IMR-90 (cell line): ENCODE data around the gene IL1B. TPM values are rescaled to one million over a fixed set of nuclear protein-coding genes. Genes with fewer than 3 reads are reported as not detected.

ENCODE experiments used
- ATAC-seq: fragments of 200-7000 bp; cut with Tn5 transposase; 2 replicates; pipeline ENCODE4 v1.9.1; 2020; ENCODE audit warnings: low read depth, mild to moderate bottlenecking, moderate library complexity
- BruUV-seq: library from RNA; stranded (reverse); fragments of 400-500 nt; replicated peaks from 2 replicates; lab custom pipeline; 2021; lab: Mats Ljungman, UMichigan
- CTCF ChIA-PET: fragments of 300-600 bp; formaldehyde crosslinking; extraction: SDS; loops from one replicate; lab custom pipeline; 2021; ENCODE audit warnings: antibody characterized with exemption; lab: Yijun Ruan, JAX
- POLR2A ChIA-PET: fragments of 300-600 bp; sonication (Branson Sonifier 250); formaldehyde crosslinking; loops from one replicate; lab custom pipeline; 2022; ENCODE audit warnings: antibody characterized with exemption; ENCODE audit not compliant: unreplicated experiment; lab: Charles Lee
- DNase-seq: peaks from one replicate; pipeline ENCODE4 v3.0.0; 2013
- H2AFZ ChIP-seq: replicated peaks from 2 replicates; pipeline ENCODE3; 2013; ENCODE audit warnings: low read length, mild to moderate bottlenecking; ENCODE audit not compliant: poor library complexity
- H2AK5ac ChIP-seq: 2 replicates; pipeline ENCODE4 v1.6.1; 2013; ENCODE audit warnings: low read depth, low read length, inconsistent platforms
- H2AK9ac ChIP-seq: replicated peaks from 2 replicates; pipeline ENCODE3; 2013; ENCODE audit warnings: mild to moderate bottlenecking, low read depth, low read length, moderate library complexity; ENCODE audit not compliant: poor library complexity
- H2BK120ac ChIP-seq: 2 replicates; pipeline ENCODE4 v1.6.1; 2013; ENCODE audit warnings: low read depth, low read length, inconsistent platforms
- H2BK15ac ChIP-seq: 3 replicates; pipeline ENCODE4 v1.6.1; 2013; ENCODE audit warnings: low read depth, low read length, inconsistent platforms
- H2BK20ac ChIP-seq: 2 replicates; pipeline ENCODE4 v1.6.1; 2013; ENCODE audit warnings: low read depth, mild to moderate bottlenecking, inconsistent platforms, low read length, moderate library complexity
- H2BK5ac ChIP-seq: 2 replicates; pipeline ENCODE4 v1.6.1; 2013; ENCODE audit warnings: mild to moderate bottlenecking, low read depth, low read length, inconsistent platforms; ENCODE audit not compliant: poor library complexity, severe bottlenecking
- H3K14ac ChIP-seq: replicated peaks from 2 replicates; pipeline ENCODE4 v1.6.1; 2013; ENCODE audit warnings: low read depth, low read length, inconsistent platforms
- H3K18ac ChIP-seq: 2 replicates; pipeline ENCODE4 v1.6.1; 2013; ENCODE audit warnings: low read depth, low read length, control low read depth
- H3K23ac ChIP-seq: 2 replicates; pipeline ENCODE4 v1.6.1; 2013; ENCODE audit warnings: low read depth, low read length, inconsistent platforms
- H3K27ac ChIP-seq: 2 replicates; pipeline ENCODE4 v1.5.1; 2013; ENCODE audit warnings: mild to moderate bottlenecking, control low read depth, low read length; ENCODE audit not compliant: insufficient read depth
- H3K27me3 ChIP-seq: 2 replicates; pipeline ENCODE4 v1.6.1; 2013; ENCODE audit warnings: low read length; ENCODE audit not compliant: control insufficient read depth, insufficient read depth
- H3K36me3 ChIP-seq: 2 replicates; pipeline ENCODE4 v1.6.1; 2013; ENCODE audit warnings: low read length, mixed read lengths; ENCODE audit not compliant: control insufficient read depth, insufficient read depth
- H3K4ac ChIP-seq: 2 replicates; pipeline ENCODE4 v1.6.1; 2013; ENCODE audit warnings: low read depth, low read length, inconsistent platforms
- H3K4me1 ChIP-seq: 2 replicates; pipeline ENCODE4 v1.6.1; 2013; ENCODE audit warnings: low read length, mixed read lengths; ENCODE audit not compliant: control insufficient read depth, insufficient read depth
- H3K4me2 ChIP-seq: 2 replicates; pipeline ENCODE4 v1.6.1; 2013; ENCODE audit warnings: low read depth, mild to moderate bottlenecking, control low read depth, low read length, moderate library complexity
- H3K4me3 ChIP-seq: 2 replicates; pipeline ENCODE4 v1.5.1; 2013; ENCODE audit warnings: low read depth, mild to moderate bottlenecking, control low read depth, low read length, moderate library complexity; ENCODE audit not compliant: insufficient read depth
- H3K56ac ChIP-seq: 2 replicates; pipeline ENCODE4 v1.6.1; 2013; ENCODE audit warnings: low read length, inconsistent platforms; ENCODE audit not compliant: insufficient read depth; ENCODE audit errors: extremely low read depth
- H3K79me1 ChIP-seq, 2 experiments: 2 replicates each; pipeline ENCODE4 v1.6.1; 2013; ENCODE audit warnings: low read length in 2 of 2, inconsistent platforms in 1 of 2, low read depth in 1 of 2
- H3K9ac ChIP-seq: 2 replicates; pipeline ENCODE4 v1.6.1; 2013; ENCODE audit warnings: low read depth, low read length, control low read depth
- H3K9me1 ChIP-seq: 2 replicates; pipeline ENCODE4 v1.6.1; 2013; ENCODE audit warnings: low read length, inconsistent platforms; ENCODE audit not compliant: insufficient read depth
- H3K9me3 ChIP-seq: 2 replicates; pipeline ENCODE4 v1.6.1; 2013; ENCODE audit warnings: low read length; ENCODE audit not compliant: control insufficient read depth, insufficient read depth
- H4K20me1 ChIP-seq: 2 replicates; pipeline ENCODE4 v1.6.1; 2013; ENCODE audit warnings: low read length, inconsistent platforms; ENCODE audit not compliant: insufficient read depth
- H4K5ac ChIP-seq: 2 replicates; pipeline ENCODE4 v1.6.1; 2013; ENCODE audit warnings: mild to moderate bottlenecking, low read depth, low read length, control low read depth
- H4K8ac ChIP-seq, 2 experiments: 2 replicates each; pipeline ENCODE4 v1.6.1; 2013; ENCODE audit warnings: low read depth in 2 of 2, low read length in 2 of 2, control low read depth in 1 of 2, inconsistent platforms in 1 of 2
- H4K91ac ChIP-seq: 2 replicates; pipeline ENCODE4 v1.6.1; 2013; ENCODE audit warnings: low read depth, low read length, inconsistent platforms; ENCODE audit not compliant: insufficient read depth
- CEBPB ChIP-seq: IDR thresholded peaks from 2 replicates; pipeline ENCODE4 v1.6.1; 2012; ENCODE audit warnings: low read depth, low read length, improper control_type of control experiment
- CHD1 ChIP-seq: IDR thresholded peaks from 2 replicates; pipeline ENCODE4 v1.6.1; 2012; ENCODE audit warnings: low read depth, low read length, improper control_type of control experiment
- ELK1 ChIP-seq: fragments of 150-350 bp; IDR thresholded peaks from 2 replicates; pipeline ENCODE4 v1.6.1; 2016; ENCODE audit warnings: low read depth, mild to moderate bottlenecking, low read length, moderate library complexity, borderline replicate concordance
- FOS ChIP-seq: fragments of 150-350 bp; IDR thresholded peaks from 2 replicates; pipeline ENCODE4 v1.6.1; 2016; ENCODE audit warnings: low read depth, low read length
- MAFK ChIP-seq: IDR thresholded peaks from 2 replicates; pipeline ENCODE4 v1.6.1; 2012; ENCODE audit warnings: low read depth, low read length, improper control_type of control experiment
- MAZ ChIP-seq: IDR thresholded peaks from 2 replicates; pipeline ENCODE4 v1.6.1; 2012; ENCODE audit warnings: low read depth, mild to moderate bottlenecking, low read length, improper control_type of control experiment, moderate library complexity, borderline replicate concordance
- MXI1 ChIP-seq: IDR thresholded peaks from 2 replicates; pipeline ENCODE4 v1.6.1; 2012; ENCODE audit warnings: low read depth, mild to moderate bottlenecking, low read length, moderate library complexity, borderline replicate concordance
- NFE2L2 ChIP-seq: fragments of 150-350 bp; IDR thresholded peaks from 2 replicates; pipeline ENCODE4 v1.6.1; 2016; ENCODE audit warnings: low read depth, mild to moderate bottlenecking, low read length
- POLR2A ChIP-seq: IDR thresholded peaks from 2 replicates; pipeline ENCODE4 v1.6.1; 2012; ENCODE audit warnings: mild to moderate bottlenecking, low read depth, low read length
- RAD21 ChIP-seq: IDR thresholded peaks from 2 replicates; pipeline ENCODE4 v1.6.1; 2012; ENCODE audit warnings: low read length, improper control_type of control experiment
- RCOR1 ChIP-seq: IDR thresholded peaks from 2 replicates; pipeline ENCODE4 v1.6.1; 2012; ENCODE audit warnings: mild to moderate bottlenecking, low read length, improper control_type of control experiment; ENCODE audit not compliant: insufficient replicate concordance
- RFX5 ChIP-seq: IDR thresholded peaks from 2 replicates; pipeline ENCODE4 v1.8.0; 2012; ENCODE audit warnings: low read depth, mild to moderate bottlenecking, low read length, moderate library complexity
- SMC3 ChIP-seq: fragments of 150-350 bp; IDR thresholded peaks from 2 replicates; pipeline ENCODE4 v1.6.1; 2016; ENCODE audit warnings: low read depth, mild to moderate bottlenecking, antibody characterized with exemption, low read length, moderate library complexity
- USF2 ChIP-seq: fragments of 150-350 bp; IDR thresholded peaks from 2 replicates; pipeline ENCODE4 v1.6.1; 2017; ENCODE audit warnings: mild to moderate bottlenecking, antibody characterized with exemption, low read length, low read depth
- WGBS, 2 experiments: methylation state at CpG; one replicate each; pipeline versions ENCODE4 v1.1.5 to v1.1.7; 2013; ENCODE audit warnings: missing lambda C conversion rate in 2 of 2; ENCODE audit not compliant: insufficient read length in 1 of 2; ENCODE audit errors: extremely low coverage in 2 of 2; 5-methylcytosine and 5-hydroxymethylcytosine counted together
- dilution Hi-C: fragments of 300-500 bp; cut with HindIII; formaldehyde crosslinking; loops from one replicate; pipeline ENCODE4 v1.14.3; 2018; ENCODE audit warnings: low sequenced_read_pairs; ENCODE audit not compliant: unreplicated experiment
- in situ Hi-C: fragments of 300-500 bp; cut with MboI; formaldehyde crosslinking; loops from 3 replicates; pipeline ENCODE4 v1.14.3; 2019; ENCODE audit warnings: low sequenced_read_pairs, inconsistent platforms, mixed read lengths
- intact Hi-C: fragments of 100-400 bp; cut with micrococcal nuclease; formaldehyde crosslinking; loops from 2 replicates; pipeline ENCODE4 v1.10.0; 2022
- polyA plus RNA-seq, 3 experiments: library from polyadenylated mRNA; depleted of rRNA; stranded (reverse); fragments of >200 nt; gene quantifications; 2 replicates each; pipeline ENCODE4 v1.2.3, GENCODE V29; 2012; ENCODE audit warnings: low replicate concordance in 1 of 3
- total RNA-seq: library from RNA; depleted of rRNA; stranded (reverse); fragments of >200 nt; gene quantifications from 2 replicates; pipeline ENCODE4 v1.2.3, GENCODE V29; 2012

IL1B gene
- total and polyA plus RNA-seq, 2 of the 4 experiments (the other 2 are of a cell fraction): 3.0 to 4.4 TPM

- H2BK15ac ChIP-seq: no peak overlapping the region
- no peak overlapping the region for H3K4me2 ChIP-seq
- TF ChIP-seq MXI1: no peak
- no peak for TF ChIP-seq POLR2A
- no peak for TF ChIP-seq CEBPB
- TF ChIP-seq USF2: no peak
- TF ChIP-seq MAZ: no peak
- no peak for TF ChIP-seq RAD21
- no peak for TF ChIP-seq RFX5
- TF ChIP-seq NFE2L2: no peak
- TF ChIP-seq SMC3: no peak
- TF ChIP-seq MAFK: no peak
- no peak for TF ChIP-seq FOS
- no peak for TF ChIP-seq RCOR1
- TF ChIP-seq ELK1: no peak
- TF ChIP-seq CHD1: no peak
- no peaks in the 10 kb centered on the region for H3K9me1 ChIP-seq
- in situ Hi-C loops (no loop called here), intact Hi-C loops (no loop called here), dilution Hi-C loops (no loop called here)
- H3K9me3 ChIP-seq: peaks cover 5% of the 10 kb centered on the region; the same call in 1 of the 2 replicates
- ATAC-seq (no peak), DNase-seq (no peak)
- no peak overlapping the region for H3K23ac ChIP-seq
- no peak overlapping the region; the same call in 1 of the 2 replicates for H2BK120ac ChIP-seq
- H3K14ac ChIP-seq: no peak overlapping the region
- H3K36me3 ChIP-seq: no peaks in the 10 kb centered on the region
- no peaks in the 10 kb centered on the region for H3K79me1 ChIP-seq
- H3K4me3 ChIP-seq: no peak overlapping the region
- 0 out of 2 replicates have a peak overlapping the region, but pooled peaks have one; percentile 18 for H2BK20ac ChIP-seq
- no peak overlapping the region for H4K5ac ChIP-seq
- H3K4me1 ChIP-seq: no peaks in the 10 kb centered on the region; the same call in 1 of the 2 replicates
- no peak overlapping the region for H2AFZ ChIP-seq
- no peak overlapping the region for H3K4ac ChIP-seq
- H2BK5ac ChIP-seq: no peak overlapping the region
- ChIA-PET POLR2A (no interaction called here), CTCF (interaction anchor here (0.6 kb wide), 1 partner anchor 118 kb away, joined by 5 read pairs; no protein-coding TSS in a partner anchor)
- H4K20me1 ChIP-seq: no peaks in the 10 kb centered on the region
- no peak overlapping the region for H3K9ac ChIP-seq
- BruUV-seq: no TSS peak
- WGBS, 2 experiments: 80% methylated on average over 1 of the region's 7 CpGs; no CpG with 5 or more reads in 1 of the 2 experiments
- no peak overlapping the region for H2AK9ac ChIP-seq
- no peak overlapping the region for H3K56ac ChIP-seq
- no peaks in the 10 kb centered on the region for H3K27me3 ChIP-seq
- no peak overlapping the region for H2AK5ac ChIP-seq
- H4K91ac ChIP-seq: no peak overlapping the region
- no peak overlapping the region for H4K8ac ChIP-seq
- H3K18ac ChIP-seq: no peak overlapping the region
- no peak overlapping the region for H3K27ac ChIP-seq
Observed at GRCh38 chr2:112867701-112868631, 31.4 kb upstream of the IL1B start.
